GM19035 (cell line): ENCODE data around the gene KCNMB3.
A peak's percentile ranks its signal among the peaks of the same experiment; 100 is the strongest.
"Not testable (repeated sequence)": the region's sequence is repeated elsewhere in the genome, so short reads cannot be mapped to it uniquely, and the experiment has no call there.

Source experiments
- ATAC-seq: cut with Tn5 transposase; IDR thresholded peaks from one replicate; pipeline ENCODE4 v1.9.1; 2021; ENCODE audit not compliant: unreplicated experiment

The KCNMB3 gene

GRCh38 chr3:179265092-179265491 is 14.2 kb upstream of the KCNMB3 start:
- no peak for ATAC-seq

- ATAC-seq, result no peak
Observed at GRCh38 chr3:179264449-179264848, 13.5 kb upstream of the KCNMB3 start.

GRCh38 chr3:179263134-179263533 is 12.2 kb upstream of the KCNMB3 start:
- ATAC-seq, result no peak

- ATAC-seq, result peak; percentile 94
Observed at GRCh38 chr3:179260949-179261765, 10.2 kb upstream of the KCNMB3 start.

- ATAC-seq, result not testable (repeated sequence)
Observed at GRCh38 chr3:179259959-179260756, 9.2 kb upstream of the KCNMB3 start.

GRCh38 chr3:179258820-179259219 is 7.9 kb upstream of the KCNMB3 start:
- no peak for ATAC-seq

- not testable (repeated sequence) for ATAC-seq
Observed at GRCh38 chr3:179257742-179258141, 6.8 kb upstream of the KCNMB3 start.

- ATAC-seq, result no peak
Observed at GRCh38 chr3:179256813-179257212, 5.9 kb upstream of the KCNMB3 start.

- ATAC-seq, result no peak
Observed at GRCh38 chr3:179247289-179248015, 3.5 kb downstream of the KCNMB3 start.

GRCh38 chr3:179244878-179245277 is 6.0 kb downstream of the KCNMB3 start:
- no peak for ATAC-seq

- not testable (repeated sequence) for ATAC-seq
Observed at GRCh38 chr3:179242859-179243258, 8.1 kb downstream of the KCNMB3 start.

- peak; percentile 47 for ATAC-seq
Observed at GRCh38 chr3:179240299-179240698, 10.6 kb downstream of the KCNMB3 start.

GRCh38 chr3:179236669-179237301 is 14.1 kb downstream of the KCNMB3 start:
- peak; percentile 79 for ATAC-seq

- no peak for ATAC-seq
Observed at GRCh38 chr3:179234199-179234598, 16.7 kb downstream of the KCNMB3 start.

GRCh38 chr3:179233043-179233442 is 17.9 kb downstream of the KCNMB3 start:
- no peak for ATAC-seq

- no peak for ATAC-seq
Observed at GRCh38 chr3:179229177-179229576, 21.7 kb downstream of the KCNMB3 start.

GRCh38 chr3:179227349-179227748 is 23.6 kb downstream of the KCNMB3 start:
- ATAC-seq, result no peak

GRCh38 chr3:179224584-179224983 is 26.3 kb downstream of the KCNMB3 start:
- ATAC-seq, result no peak

GRCh38 chr3:179223548-179223947 is 27.4 kb downstream of the KCNMB3 start:
- ATAC-seq, result no peak

GRCh38 chr3:179218213-179218612 is 32.7 kb downstream of the KCNMB3 start:
- not testable (repeated sequence) for ATAC-seq

GRCh38 chr3:179215550-179215949 is 35.4 kb downstream of the KCNMB3 start:
- not testable (repeated sequence) for ATAC-seq
